G401 (cell line): ENCODE data around the gene CDC42BPB. TPM values are rescaled to one million over a fixed set of nuclear protein-coding genes. Genes with fewer than 3 reads are reported as not detected.
"Not testable (repeated sequence)": the region's sequence is repeated elsewhere in the genome, so short reads cannot be mapped to it uniquely, and the experiment has no call there.

ENCODE experiments used
- DNase-seq: peaks from one replicate; pipeline ENCODE4 v3.0.0-alpha.2; 2015; ENCODE audit warnings: low spot score
- in situ Hi-C: cut with HindIII; loops from 2 replicates; pipeline ENCODE4 v1.10.0; 2016; ENCODE audit warnings: low sequenced_read_pairs, mixed read lengths
- total RNA-seq: library from RNA; depleted of rRNA; stranded (reverse); fragments of >200 nt; shearing (Covaris generic); gene quantifications from 2 replicates; pipeline ENCODE4 v1.2.3, GENCODE V29; 2014

CDC42BPB gene
- total RNA-seq, 1 experiment from 2014 or later = 17.0 TPM

GRCh38 chr14:102927346-102927877 is 129.9 kb downstream of the CDC42BPB start:
- no peak for DNase-seq
- in situ Hi-C loops = no loop called here

- DNase-seq, in situ Hi-C loops: not testable (repeated sequence)
These were observed 130.5 kb downstream of the CDC42BPB start for GRCh38 chr14:102926840-102927239.

- in situ Hi-C loops = no loop called here
- no peak for DNase-seq
These were observed 131.2 kb downstream of the CDC42BPB start for GRCh38 chr14:102926104-102926503.

- in situ Hi-C loops = no loop called here
- DNase-seq = no peak
These were observed 131.7 kb downstream of the CDC42BPB start for GRCh38 chr14:102925646-102926045.

- DNase-seq = no peak
- in situ Hi-C loops = no loop called here
These were observed 132.4 kb downstream of the CDC42BPB start for GRCh38 chr14:102924632-102925588.

- in situ Hi-C loops = no loop called here
- DNase-seq = no peak
These were observed 133.3 kb downstream of the CDC42BPB start for GRCh38 chr14:102923925-102924486.

GRCh38 chr14:102923201-102923924 is 134.0 kb downstream of the CDC42BPB start:
- no peak for DNase-seq
- in situ Hi-C loops = no loop called here

- in situ Hi-C loops = no loop called here
- DNase-seq = no peak
These were observed 134.7 kb downstream of the CDC42BPB start, which contains the start of gene AMN for GRCh38 chr14:102922490-102923200. AMN (plus strand) TSS chr14:102922663; CDS start chr14:102922689, 26 bp downstream.

- in situ Hi-C loops = no loop called here
These were observed 136.4 kb downstream of the CDC42BPB start for GRCh38 chr14:102920998-102921304.

GRCh38 chr14:102920273-102920997 is 136.9 kb downstream of the CDC42BPB start:
- in situ Hi-C loops = no loop called here

More at GRCh38 chr14:102920998-102921304, 136.4 kb downstream of the CDC42BPB start:
- no peak for DNase-seq

GRCh38 chr14:102918438-102918837 is 138.9 kb downstream of the CDC42BPB start:
- in situ Hi-C loops = no loop called here

More at GRCh38 chr14:102920273-102920997, 136.9 kb downstream of the CDC42BPB start:
- DNase-seq = no peak

GRCh38 chr14:102917469-102918211 is 139.7 kb downstream of the CDC42BPB start:
- DNase-seq = peak; percentile 57
- in situ Hi-C loops = no loop called here

More at GRCh38 chr14:102918438-102918837, 138.9 kb downstream of the CDC42BPB start:
- no peak for DNase-seq

- in situ Hi-C loops = no loop called here
These were observed 140.3 kb downstream of the CDC42BPB start for GRCh38 chr14:102917056-102917385.

GRCh38 chr14:102916347-102917055 is 140.8 kb downstream of the CDC42BPB start:
- in situ Hi-C loops = no loop called here
- DNase-seq = no peak

More at GRCh38 chr14:102917056-102917385, 140.3 kb downstream of the CDC42BPB start:
- no peak for DNase-seq

- no peak for DNase-seq
- in situ Hi-C loops = no loop called here
These were observed 141.8 kb downstream of the CDC42BPB start for GRCh38 chr14:102915292-102916110.
